GM19240 (cell line): ENCODE measurements around the gene SMCR8.
"Not testable (repeated sequence)": the region's sequence is repeated elsewhere in the genome, so short reads cannot be mapped to it uniquely, and the experiment has no call there.

Experiments
- DNase-seq: peaks from one replicate; pipeline ENCODE4 v3.0.0; 2011; ENCODE audit warnings: low spot score; ENCODE audit not compliant: insufficient read length

SMCR8 gene, protein sequence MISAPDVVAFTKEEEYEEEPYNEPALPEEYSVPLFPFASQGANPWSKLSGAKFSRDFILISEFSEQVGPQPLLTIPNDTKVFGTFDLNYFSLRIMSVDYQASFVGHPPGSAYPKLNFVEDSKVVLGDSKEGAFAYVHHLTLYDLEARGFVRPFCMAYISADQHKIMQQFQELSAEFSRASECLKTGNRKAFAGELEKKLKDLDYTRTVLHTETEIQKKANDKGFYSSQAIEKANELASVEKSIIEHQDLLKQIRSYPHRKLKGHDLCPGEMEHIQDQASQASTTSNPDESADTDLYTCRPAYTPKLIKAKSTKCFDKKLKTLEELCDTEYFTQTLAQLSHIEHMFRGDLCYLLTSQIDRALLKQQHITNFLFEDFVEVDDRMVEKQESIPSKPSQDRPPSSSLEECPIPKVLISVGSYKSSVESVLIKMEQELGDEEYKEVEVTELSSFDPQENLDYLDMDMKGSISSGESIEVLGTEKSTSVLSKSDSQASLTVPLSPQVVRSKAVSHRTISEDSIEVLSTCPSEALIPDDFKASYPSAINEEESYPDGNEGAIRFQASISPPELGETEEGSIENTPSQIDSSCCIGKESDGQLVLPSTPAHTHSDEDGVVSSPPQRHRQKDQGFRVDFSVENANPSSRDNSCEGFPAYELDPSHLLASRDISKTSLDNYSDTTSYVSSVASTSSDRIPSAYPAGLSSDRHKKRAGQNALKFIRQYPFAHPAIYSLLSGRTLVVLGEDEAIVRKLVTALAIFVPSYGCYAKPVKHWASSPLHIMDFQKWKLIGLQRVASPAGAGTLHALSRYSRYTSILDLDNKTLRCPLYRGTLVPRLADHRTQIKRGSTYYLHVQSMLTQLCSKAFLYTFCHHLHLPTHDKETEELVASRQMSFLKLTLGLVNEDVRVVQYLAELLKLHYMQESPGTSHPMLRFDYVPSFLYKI

DNA sequence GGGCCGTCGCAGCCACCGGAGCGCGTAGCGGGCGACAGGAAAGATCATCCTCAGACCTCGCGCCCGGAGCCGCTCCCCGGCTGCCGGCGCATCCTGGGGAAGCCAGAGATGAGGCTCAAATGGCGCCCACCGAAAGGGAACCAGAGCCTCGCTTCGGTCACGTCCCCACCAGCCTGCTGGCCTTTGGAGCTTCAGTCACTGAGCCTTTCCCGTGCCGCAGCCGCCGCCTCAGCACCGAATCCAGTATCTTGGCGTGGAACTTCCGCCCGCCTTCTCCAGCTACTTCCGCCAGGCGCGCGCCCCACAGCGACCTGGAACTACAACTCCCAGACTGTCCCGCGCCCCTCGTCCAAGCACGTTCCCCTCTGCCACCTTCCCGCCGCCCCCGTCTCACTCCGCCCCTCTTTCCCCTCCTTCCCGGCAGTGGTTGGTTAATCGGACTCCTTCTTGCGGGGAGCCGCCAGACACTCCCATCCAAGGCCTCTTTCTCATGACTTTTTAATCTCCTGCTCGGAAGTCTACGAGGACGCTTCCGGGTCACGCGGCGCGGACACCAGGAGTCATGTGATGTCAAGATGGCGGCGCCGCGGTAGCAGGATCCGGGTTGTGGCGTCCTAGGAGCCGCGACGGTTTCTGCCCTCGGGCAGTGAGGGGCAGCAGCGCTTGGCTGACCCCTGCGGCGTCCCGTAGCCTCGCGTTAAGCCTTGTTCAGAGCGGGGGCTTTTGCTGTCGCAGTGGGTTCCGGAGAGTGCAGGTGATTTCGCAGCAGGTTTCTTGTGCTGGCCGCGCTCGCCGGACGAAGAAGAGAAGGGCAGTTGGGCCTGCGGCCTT lies at the start of gene SMCR8, which contains the start of gene TOP3A:
TSS of gene SMCR8 (plus strand) at position 563 of the 831 bp plus-strand sequence. CDS start 497 bp downstream, outside the sequence.
TSS of gene TOP3A (minus strand) at position 264 of the 831 bp plus-strand sequence. CDS start at position 48, 216 bp downstream.
- DNase-seq = peak; percentile 82

DNA sequence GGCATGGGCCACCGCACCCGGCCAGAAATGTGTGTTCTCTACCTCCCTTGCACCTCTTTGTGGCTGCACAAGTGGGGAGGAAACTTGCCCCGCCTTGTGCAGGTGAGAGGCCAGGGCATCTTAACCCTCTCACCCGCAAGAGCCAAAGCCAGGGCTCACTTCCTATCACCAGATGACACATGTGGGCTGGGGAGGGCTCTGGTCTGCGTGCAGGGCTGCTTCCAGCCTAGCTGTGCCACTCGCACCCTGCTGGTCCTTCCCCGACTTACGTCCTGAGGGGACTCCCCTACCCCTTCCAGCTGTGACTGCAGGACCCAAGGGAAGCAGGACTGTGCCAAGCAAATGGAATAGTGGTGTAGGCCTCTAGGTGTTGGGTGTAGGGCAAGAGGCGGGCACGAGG lies 47.7 kb upstream of the SMCR8 start:
- no peak for DNase-seq

GRCh38 chr17:18267927-18268711 lies 47.0 kb upstream of the SMCR8 start:
- no peak for DNase-seq

DNA sequence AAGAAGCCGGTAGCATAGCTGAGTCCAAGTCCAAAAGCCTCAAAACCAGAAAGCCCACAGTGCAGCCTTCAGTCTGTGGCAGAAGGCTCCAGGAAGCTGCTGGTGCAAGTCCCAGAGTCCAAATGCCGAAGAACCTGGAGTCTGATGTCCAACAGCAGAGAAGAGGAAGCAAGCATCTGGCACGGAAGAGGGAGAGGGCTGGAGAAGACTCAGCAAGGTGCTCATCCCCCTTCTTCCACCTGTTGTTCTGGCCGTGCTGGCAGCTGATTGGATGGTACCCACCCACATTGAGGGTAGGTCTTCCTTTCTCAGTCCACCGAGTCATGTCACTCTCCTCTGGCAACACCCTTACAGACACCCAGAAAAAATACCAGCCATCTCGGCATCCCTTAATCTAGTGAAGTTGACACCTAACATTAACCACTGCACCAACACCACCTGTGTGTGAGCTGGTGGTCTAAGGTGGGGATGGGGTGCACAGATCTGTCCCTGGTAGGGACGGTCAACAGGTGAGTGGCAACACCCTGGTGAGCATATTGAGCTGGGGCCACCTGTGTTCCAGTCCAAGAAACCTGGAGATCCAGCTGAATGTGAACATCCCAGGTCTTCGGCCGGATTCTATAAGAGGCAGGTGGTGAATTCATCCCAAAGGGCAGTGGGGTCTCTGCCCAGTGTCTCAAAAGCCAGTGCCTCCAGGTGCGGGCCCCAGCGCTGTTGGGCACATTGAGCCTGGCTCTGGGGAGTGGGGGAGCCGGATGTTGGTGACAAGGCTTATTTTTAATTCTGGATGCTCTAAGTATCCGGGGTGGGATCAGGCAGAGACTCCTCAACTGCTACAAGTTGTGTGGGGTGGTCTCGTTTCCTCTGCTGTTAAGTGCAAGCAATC lies 44.8 kb upstream of the SMCR8 start:
- DNase-seq = no peak

DNA sequence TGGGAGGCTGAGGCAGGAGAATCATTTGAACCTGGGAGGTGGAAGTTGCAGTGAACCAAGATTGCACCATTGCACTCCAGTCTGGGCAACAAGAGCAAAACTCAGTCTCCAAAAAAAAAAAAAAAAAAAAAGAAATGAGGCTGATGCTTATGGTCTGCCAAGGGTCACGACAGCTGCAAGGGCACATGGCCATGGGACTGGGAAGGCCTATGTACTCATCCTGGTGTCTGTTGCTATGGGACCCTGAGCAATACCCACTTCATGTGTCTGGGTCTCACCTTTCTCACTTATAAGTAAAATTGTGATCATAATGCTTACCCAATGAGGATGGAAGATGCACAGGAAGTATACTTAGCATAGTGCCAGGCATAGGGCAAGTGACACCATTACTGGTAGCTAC lies 38.0 kb upstream of the SMCR8 start:
- DNase-seq = no peak

DNA sequence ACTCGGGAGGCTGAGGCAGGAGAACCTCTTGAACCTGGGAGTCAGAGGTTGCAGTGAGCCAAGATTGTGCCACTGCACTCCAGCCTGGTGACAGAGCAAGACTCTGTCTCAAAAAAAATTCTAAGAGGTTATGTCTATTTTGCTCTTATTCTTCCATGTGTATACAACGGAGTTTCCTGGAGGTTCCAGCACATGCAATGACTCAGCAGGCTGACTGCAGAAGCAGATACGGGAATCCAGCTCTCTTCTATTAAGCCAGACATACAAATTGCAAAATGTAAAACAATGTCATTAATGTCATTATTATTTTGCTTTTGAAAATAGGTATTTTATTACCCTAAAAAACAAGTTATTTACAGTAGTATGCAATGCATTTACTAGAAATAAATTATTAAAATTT lies 36.2 kb upstream of the SMCR8 start:
- DNase-seq = no peak

DNA sequence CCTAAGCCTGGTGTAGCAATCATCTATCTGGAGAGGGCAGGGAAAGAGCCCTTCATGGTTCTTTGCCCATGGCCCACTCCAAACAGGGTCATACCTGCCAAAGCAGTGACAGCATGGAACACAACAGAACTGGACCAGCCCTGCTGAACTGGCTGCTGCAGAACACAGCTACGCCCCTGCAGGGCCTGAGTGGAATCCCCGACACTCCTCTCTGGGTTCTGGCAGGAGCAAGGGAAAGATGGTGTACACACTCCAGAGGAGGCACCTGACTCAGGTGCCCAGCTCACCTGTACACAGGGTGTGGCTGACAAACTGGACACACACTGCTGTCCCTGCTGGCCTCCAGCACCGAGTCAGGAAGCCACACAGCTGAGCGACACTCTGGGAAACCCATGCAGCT lies 34.8 kb upstream of the SMCR8 start:
- DNase-seq = no peak

GRCh38 chr17:18280766-18281371 lies 34.2 kb upstream of the SMCR8 start:
- DNase-seq = no peak

- no peak for DNase-seq
Measured at GRCh38 chr17:18281788-18282187, 33.3 kb upstream of the SMCR8 start.

GRCh38 chr17:18285296-18285695 lies 29.8 kb upstream of the SMCR8 start:
- DNase-seq = no peak

DNA sequence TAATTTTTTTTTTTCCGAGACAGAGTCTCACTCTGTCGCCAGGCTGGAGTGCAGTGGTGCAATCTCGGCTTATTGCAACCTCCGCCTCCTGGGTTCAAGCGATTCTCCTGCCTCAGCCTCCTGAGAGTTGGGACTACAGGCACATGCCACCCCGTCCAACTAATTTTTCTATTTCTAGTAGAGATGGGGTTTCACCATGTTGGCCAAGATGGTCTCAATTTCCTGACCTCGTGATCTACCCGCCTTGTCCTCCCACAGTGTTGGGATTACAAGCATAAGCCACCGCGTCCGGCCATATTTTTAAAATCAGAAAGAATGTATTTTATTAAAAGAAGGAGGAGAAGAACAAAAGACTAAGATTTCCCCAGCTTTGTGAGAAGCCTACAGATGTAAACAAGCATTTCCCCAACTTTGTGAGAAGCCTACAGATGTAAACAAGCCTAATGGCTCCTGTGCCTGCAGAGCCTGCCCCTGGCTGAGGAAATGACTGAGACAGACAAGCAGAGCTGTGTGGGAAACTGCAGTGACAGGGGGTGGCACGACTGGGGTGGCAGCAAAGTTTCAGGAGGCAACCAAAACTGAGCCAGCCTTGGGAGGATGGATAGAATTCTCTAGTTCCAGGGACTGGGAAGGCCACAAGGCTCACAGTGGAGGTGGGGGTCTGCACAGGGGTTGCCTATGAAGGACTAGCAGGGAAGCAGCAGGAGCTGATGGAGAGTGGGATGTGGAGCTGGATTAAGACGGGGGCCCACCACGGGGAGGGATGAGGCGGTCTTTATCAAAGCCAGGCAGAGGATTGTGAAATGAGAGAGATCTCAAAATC lies 23.2 kb upstream of the SMCR8 start:
- DNase-seq = no peak

DNA sequence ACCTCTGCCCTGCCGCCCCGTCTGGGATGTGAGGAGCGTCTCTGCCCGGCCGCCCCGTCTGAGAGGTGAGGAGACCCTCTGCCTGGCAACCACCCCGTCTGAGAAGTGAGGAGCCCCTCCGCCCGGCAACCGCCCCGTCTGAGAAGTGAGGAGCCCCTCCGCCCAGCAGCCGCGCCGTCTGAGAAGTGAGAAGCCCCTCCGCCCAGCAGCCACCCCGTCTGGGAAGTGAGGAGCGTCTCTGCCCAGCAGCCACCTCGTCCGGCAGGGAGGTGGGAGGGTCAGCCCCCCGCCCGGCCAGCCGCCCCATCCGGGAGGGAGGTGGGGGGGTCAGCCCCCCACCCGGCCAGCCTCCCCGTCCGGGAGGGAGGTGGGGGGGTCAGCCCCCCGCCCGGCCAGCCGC lies 17.0 kb upstream of the SMCR8 start:
- DNase-seq = not testable (repeated sequence)

DNA sequence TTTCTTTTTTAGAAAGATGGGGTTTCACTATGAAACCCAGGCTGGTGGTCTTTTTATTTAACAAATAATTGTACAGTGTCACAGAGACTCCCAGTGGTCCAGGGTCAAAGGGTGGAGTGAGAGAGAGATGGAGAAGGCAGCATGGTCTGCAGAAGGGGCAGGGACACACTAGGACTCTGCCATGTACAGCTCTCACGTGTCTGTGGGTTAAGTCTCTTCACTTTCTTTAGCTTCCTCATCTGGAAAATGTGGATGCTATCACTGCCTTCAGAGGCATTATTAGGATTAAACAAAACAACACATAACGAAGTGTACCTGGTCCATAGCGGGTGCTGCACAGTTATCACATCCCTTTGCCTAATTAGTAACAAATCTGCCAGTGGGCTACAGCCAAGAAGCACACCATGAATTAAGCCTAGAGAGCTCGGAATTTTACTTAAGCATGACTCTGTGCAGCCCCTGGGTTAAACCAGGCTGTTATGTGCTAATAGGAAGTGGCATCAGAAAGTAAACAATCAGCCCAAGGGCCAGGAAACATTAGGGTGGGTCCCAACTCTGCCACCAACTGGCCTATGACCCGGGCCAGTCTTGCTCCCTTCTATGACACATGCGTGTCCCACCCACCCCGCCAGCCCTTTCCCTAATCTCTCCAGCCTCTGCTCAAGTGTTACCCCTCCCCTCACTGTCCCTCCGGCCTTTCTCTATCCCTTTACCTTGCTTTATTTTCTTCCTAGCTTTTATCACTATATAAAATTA lies 14.2 kb upstream of the SMCR8 start:
- DNase-seq = no peak

DNA sequence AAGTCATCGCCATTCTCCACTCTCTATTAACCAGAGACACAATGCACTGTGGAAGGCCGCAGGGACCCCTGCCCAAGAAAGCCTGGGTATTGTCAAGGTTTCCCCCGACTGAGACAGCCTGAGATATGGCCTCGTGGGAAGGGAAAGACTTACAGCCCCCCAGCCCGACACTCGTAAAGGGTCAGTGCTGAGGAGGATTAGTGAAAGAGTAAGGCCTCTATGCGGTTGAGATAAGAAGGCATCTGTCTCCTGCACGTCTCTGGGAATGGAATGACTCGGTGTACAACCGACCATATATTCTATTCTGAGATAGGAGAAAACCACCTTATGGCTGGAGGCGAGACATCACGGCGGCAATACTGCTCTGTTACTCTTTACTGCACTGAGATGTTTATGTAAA lies 11.9 kb upstream of the SMCR8 start:
- not testable (repeated sequence) for DNase-seq

- DNase-seq = no peak
Measured at GRCh38 chr17:18309202-18309601, 5.9 kb upstream of the SMCR8 start.

DNA sequence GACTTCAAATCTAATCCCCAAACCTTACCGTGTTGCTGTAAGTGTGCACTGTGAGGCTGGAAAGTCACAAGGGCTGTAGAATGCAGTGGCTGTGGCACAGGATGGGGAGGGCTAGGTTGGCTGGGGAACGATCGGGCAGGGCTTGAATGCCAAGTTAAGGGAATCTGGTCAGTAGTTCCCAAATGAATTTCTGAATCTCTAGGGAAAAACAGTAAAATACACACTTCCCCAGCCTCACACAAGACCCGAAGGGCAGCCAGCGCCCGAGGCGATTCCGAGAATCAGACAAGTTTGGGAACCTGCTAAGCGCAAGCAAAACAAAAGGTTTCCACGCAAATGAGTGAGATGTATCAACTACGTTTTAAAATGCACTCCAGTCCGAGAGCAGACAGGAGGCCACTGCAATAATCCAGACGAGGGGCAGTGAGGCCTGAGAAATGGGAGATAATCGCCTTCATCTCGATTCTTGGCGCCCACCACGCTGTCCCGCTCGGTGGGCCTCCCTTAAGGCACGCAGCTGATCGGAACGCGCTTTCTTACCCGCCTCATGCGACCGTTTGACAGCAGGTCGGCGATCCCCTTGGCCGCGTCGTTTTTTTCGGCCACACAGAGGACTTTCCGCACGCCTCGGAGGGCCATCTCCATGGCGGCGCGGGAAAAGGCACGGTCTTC lies 898 bp upstream of the SMCR8 start:
- no peak for DNase-seq

DNA sequence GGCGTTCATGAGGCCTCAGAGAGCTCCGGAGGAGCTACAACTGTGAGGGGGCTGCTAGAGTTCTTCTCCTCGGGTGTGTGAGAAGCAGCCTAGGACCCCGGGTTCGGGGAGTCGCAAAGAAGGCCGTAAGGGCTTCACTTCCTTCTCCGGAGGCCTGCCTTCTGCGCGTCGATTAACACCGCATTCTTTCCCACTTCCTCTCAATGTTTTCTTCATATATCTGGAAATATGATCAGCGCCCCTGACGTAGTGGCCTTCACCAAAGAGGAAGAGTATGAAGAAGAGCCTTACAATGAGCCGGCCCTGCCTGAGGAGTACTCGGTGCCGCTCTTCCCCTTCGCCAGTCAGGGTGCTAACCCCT lies 449 bp downstream of the SMCR8 start:
- DNase-seq = no peak
